Activated CD4-positive, alpha-beta T cell treated with anti-CD3 and anti-CD28 coated beads, Interleukin-2, amount 10 ng/mL, durations not matched to agents 24 days and 14 days (primary cell): Measurements from ENCODE around the gene NUMBL. TPM values are rescaled to one million over a fixed set of nuclear protein-coding genes. Genes with fewer than 3 reads are reported as not detected.

Experiments
- DNase-seq: peaks from one replicate; pipeline ENCODE4 v3.0.0; 2022
- H3K27ac Mint-ChIP-seq: one replicate; pipeline ENCODE4 v1.8.0; 2022; ENCODE audit warnings: mild to moderate bottlenecking, mixed read lengths
- H3K27me3 Mint-ChIP-seq: one replicate; pipeline ENCODE4 v1.8.0; 2022; ENCODE audit warnings: mixed read lengths
- H3K36me3 Mint-ChIP-seq: one replicate; pipeline ENCODE4 v1.8.0; 2022; ENCODE audit warnings: low read depth, mild to moderate bottlenecking, mixed read lengths
- H3K4me1 Mint-ChIP-seq: one replicate; pipeline ENCODE4 v1.8.0; 2021; ENCODE audit warnings: mixed read lengths
- H3K4me3 Mint-ChIP-seq: one replicate; pipeline ENCODE4 v1.8.0; 2022; ENCODE audit warnings: mild to moderate bottlenecking, moderate library complexity, mixed read lengths
- H3K9me3 Mint-ChIP-seq: one replicate; pipeline ENCODE4 v1.8.0; 2021; ENCODE audit warnings: mixed read lengths
- intact Hi-C: fragments of 100-400 bp; cut with micrococcal nuclease; formaldehyde crosslinking; loops from one replicate; pipeline ENCODE4 v1.15.1; 2023
- total RNA-seq: library from RNA; stranded (reverse); gene quantifications from 2 replicates; pipeline ENCODE4 v1.2.3, GENCODE V29; 2022

Gene NUMBL
- total RNA-seq, 1 donor from 2014 or later: 18.9 TPM

DNA sequence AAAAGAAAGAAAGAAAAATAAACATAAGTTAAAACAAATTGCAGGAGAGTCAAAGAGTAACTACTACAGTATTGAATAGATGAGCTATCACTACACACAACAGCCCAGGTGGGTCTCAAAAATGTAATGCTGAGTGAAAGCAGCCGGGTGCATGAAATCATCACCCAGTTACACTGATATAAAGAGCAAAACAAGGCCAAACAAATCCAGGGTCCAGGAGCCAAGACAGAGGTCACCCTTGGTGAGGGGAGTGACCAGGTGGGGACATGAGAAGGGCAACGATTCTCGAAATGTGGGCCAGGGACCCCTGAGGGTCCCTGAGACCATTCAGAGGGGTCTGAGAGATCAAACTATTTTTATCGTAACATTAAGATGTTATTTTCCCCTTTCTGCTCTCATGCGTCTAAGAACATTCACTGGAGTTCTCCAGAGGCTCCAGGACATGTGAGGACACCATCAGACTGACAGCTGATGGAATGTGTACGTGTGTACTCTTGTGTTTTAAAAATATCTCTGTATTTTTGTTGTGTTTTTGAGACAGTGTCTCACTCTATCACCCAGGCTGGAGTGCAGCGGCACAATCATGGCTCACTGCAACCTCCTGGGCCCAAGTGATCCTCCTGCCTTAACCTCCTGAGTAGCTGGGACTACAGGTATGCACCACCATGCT lies 15.6 kb upstream of the NUMBL start:
- peaks cover 5% of the 10 kb centered on the region for H3K4me1 Mint-ChIP-seq
- H3K36me3 Mint-ChIP-seq: peaks cover 45% of the 10 kb centered on the region
- H3K27ac Mint-ChIP-seq: no peak overlapping the region
- no peaks in the 10 kb centered on the region for H3K27me3 Mint-ChIP-seq
- H3K4me3 Mint-ChIP-seq: no peak overlapping the region
- DNase-seq: no peak
- intact Hi-C loops: no loop called here
- H3K9me3 Mint-ChIP-seq: no peaks in the 10 kb centered on the region

GRCh38 chr19:40705362-40705651 lies 14.9 kb upstream of the NUMBL start:
- no peaks in the 10 kb centered on the region for H3K9me3 Mint-ChIP-seq
- no peak for DNase-seq
- H3K4me3 Mint-ChIP-seq: no peak overlapping the region
- no peak overlapping the region for H3K27ac Mint-ChIP-seq
- peaks cover 42% of the 10 kb centered on the region for H3K36me3 Mint-ChIP-seq
- no peaks in the 10 kb centered on the region for H3K27me3 Mint-ChIP-seq
- intact Hi-C loops: no loop called here
- peaks cover 5% of the 10 kb centered on the region for H3K4me1 Mint-ChIP-seq

GRCh38 chr19:40704491-40705361 lies 14.3 kb upstream of the NUMBL start:
- intact Hi-C loops: no loop called here
- Mint-ChIP-seq H3K27ac (no peak overlapping the region), H3K4me3 (no peak overlapping the region), H3K9me3 (no peaks in the 10 kb centered on the region), H3K27me3 (no peaks in the 10 kb centered on the region), H3K36me3 (peaks cover 39% of the 10 kb centered on the region), H3K4me1 (peaks cover 5% of the 10 kb centered on the region)
- no peak for DNase-seq

- H3K9me3 Mint-ChIP-seq: no peaks in the 10 kb centered on the region
- intact Hi-C loops: no loop called here
- peak overlapping the region; percentile 17 for H3K27ac Mint-ChIP-seq
- no peak for DNase-seq
- no peak overlapping the region for H3K4me3 Mint-ChIP-seq
- peaks cover 34% of the 10 kb centered on the region for H3K36me3 Mint-ChIP-seq
- H3K4me1 Mint-ChIP-seq: peaks cover 2% of the 10 kb centered on the region
- H3K27me3 Mint-ChIP-seq: no peaks in the 10 kb centered on the region
Observed at GRCh38 chr19:40703029-40703755, 12.7 kb upstream of the NUMBL start.

DNA sequence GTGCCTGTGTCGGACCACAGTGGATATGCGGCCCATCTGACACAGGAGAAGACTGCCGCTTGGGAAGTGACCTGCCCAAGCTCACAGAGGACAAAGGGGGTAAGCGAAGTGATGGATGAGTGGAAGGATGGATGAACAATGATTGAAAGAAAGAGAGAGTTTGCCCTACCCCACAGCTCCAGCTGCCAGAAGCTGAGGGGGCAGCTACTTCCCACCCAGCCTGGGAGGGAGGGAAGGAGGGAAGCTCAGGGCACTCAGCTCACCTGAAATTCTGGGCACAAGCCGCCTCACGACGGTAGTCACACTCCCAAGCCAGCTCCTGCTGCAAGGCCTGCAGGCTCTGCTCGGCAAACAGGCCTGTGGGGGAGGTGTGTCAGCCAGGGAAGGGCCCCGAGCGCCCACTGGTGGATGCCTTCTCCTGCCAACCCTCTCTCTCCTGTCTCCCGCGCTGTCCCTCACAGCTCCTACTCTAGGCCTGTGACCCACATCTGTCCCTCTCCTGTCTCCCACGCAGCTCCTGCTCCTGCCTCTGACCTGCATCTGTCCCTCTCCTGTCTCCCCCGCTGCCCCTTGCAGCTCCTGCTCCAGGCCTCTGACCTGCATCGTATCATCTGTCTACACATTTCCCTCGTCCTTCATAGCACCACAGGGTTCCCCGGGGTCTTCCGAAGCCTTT lies 12.0 kb upstream of the NUMBL start:
- intact Hi-C loops: no loop called here
- Mint-ChIP-seq H3K4me1 (peaks cover 2% of the 10 kb centered on the region), H3K27ac (no peak overlapping the region), H3K9me3 (no peaks in the 10 kb centered on the region), H3K36me3 (peaks cover 32% of the 10 kb centered on the region), H3K27me3 (no peaks in the 10 kb centered on the region), H3K4me3 (no peak overlapping the region)
- no peak for DNase-seq

GRCh38 chr19:40701758-40702157 lies 11.3 kb upstream of the NUMBL start:
- intact Hi-C loops: no loop called here
- H3K36me3 Mint-ChIP-seq: peaks cover 32% of the 10 kb centered on the region
- no peak overlapping the region for H3K4me3 Mint-ChIP-seq
- DNase-seq: no peak
- no peak overlapping the region for H3K27ac Mint-ChIP-seq
- H3K4me1 Mint-ChIP-seq: peaks cover 2% of the 10 kb centered on the region
- no peaks in the 10 kb centered on the region for H3K9me3 Mint-ChIP-seq
- no peaks in the 10 kb centered on the region for H3K27me3 Mint-ChIP-seq

- Mint-ChIP-seq H3K9me3 (no peaks in the 10 kb centered on the region), H3K27me3 (no peaks in the 10 kb centered on the region), H3K4me3 (no peak overlapping the region), H3K27ac (no peak overlapping the region), H3K4me1 (no peaks in the 10 kb centered on the region), H3K36me3 (peaks cover 29% of the 10 kb centered on the region)
- DNase-seq: no peak
- intact Hi-C loops: no loop called here
Observed at GRCh38 chr19:40700083-40700482, 9.6 kb upstream of the NUMBL start.

GRCh38 chr19:40697007-40697406 lies 6.6 kb upstream of the NUMBL start:
- Mint-ChIP-seq H3K27ac (no peak overlapping the region), H3K4me1 (peaks cover 2% of the 10 kb centered on the region), H3K36me3 (peaks cover 15% of the 10 kb centered on the region), H3K9me3 (no peaks in the 10 kb centered on the region), H3K4me3 (no peak overlapping the region), H3K27me3 (no peaks in the 10 kb centered on the region)
- intact Hi-C loops: no loop called here
- no peak for DNase-seq

GRCh38 chr19:40695881-40696280 lies 5.4 kb upstream of the NUMBL start:
- H3K9me3 Mint-ChIP-seq: no peaks in the 10 kb centered on the region
- H3K27me3 Mint-ChIP-seq: no peaks in the 10 kb centered on the region
- H3K36me3 Mint-ChIP-seq: peaks cover 12% of the 10 kb centered on the region
- no peak overlapping the region for H3K27ac Mint-ChIP-seq
- peaks cover 4% of the 10 kb centered on the region for H3K4me1 Mint-ChIP-seq
- no peak overlapping the region for H3K4me3 Mint-ChIP-seq
- intact Hi-C loops: no loop called here
- no peak for DNase-seq

GRCh38 chr19:40693896-40694295 lies 3.4 kb upstream of the NUMBL start:
- no peak for DNase-seq
- Mint-ChIP-seq H3K36me3 (peaks cover 8% of the 10 kb centered on the region), H3K9me3 (no peaks in the 10 kb centered on the region), H3K27ac (no peak overlapping the region), H3K4me3 (no peak overlapping the region), H3K27me3 (no peaks in the 10 kb centered on the region), H3K4me1 (peaks cover 4% of the 10 kb centered on the region)
- intact Hi-C loops: no loop called here

DNA sequence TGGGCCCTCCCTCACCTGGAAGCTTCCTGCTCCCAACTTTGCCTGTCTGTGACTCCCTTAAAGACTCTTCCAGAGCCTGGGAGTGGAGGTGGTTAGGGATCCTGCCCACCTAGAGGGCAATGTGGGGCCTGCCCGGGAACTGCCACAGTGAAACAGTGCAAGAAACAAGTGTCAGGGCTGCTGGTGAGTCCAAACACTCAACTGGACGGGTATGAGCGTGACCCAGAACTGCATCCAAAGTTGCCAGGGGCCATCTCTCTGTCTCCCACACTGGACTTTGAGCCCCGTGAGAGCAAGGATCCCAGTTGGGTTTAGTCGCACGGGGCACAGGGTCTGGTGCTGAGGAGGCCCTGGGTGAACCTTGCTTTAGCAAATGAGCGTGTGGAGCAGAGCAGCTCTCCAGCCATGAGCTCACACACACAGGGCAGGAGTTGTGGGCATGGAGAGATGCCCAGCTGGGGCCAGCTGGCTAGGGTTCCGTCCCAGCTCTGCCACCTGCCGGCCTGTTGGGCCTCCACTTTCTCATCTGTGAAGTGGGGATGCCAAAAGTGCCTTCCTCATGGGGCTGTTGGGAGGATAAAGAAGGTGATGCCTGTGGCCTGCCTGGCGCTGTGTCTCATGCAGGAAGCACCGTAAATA lies 2.8 kb upstream of the NUMBL start:
- DNase-seq: no peak
- Mint-ChIP-seq H3K4me3 (no peak overlapping the region), H3K9me3 (no peaks in the 10 kb centered on the region), H3K36me3 (peaks cover 8% of the 10 kb centered on the region), H3K27ac (no peak overlapping the region), H3K27me3 (no peaks in the 10 kb centered on the region), H3K4me1 (peaks cover 4% of the 10 kb centered on the region)
- intact Hi-C loops: no loop called here

GRCh38 chr19:40692212-40692551 lies 1.7 kb upstream of the NUMBL start:
- peaks cover 4% of the 10 kb centered on the region for H3K4me1 Mint-ChIP-seq
- H3K27ac Mint-ChIP-seq: peak overlapping the region; percentile 59
- H3K27me3 Mint-ChIP-seq: no peaks in the 10 kb centered on the region
- no peaks in the 10 kb centered on the region for H3K9me3 Mint-ChIP-seq
- intact Hi-C loops: no loop called here
- no peak for DNase-seq
- no peak overlapping the region for H3K4me3 Mint-ChIP-seq
- peaks cover 8% of the 10 kb centered on the region for H3K36me3 Mint-ChIP-seq

DNA sequence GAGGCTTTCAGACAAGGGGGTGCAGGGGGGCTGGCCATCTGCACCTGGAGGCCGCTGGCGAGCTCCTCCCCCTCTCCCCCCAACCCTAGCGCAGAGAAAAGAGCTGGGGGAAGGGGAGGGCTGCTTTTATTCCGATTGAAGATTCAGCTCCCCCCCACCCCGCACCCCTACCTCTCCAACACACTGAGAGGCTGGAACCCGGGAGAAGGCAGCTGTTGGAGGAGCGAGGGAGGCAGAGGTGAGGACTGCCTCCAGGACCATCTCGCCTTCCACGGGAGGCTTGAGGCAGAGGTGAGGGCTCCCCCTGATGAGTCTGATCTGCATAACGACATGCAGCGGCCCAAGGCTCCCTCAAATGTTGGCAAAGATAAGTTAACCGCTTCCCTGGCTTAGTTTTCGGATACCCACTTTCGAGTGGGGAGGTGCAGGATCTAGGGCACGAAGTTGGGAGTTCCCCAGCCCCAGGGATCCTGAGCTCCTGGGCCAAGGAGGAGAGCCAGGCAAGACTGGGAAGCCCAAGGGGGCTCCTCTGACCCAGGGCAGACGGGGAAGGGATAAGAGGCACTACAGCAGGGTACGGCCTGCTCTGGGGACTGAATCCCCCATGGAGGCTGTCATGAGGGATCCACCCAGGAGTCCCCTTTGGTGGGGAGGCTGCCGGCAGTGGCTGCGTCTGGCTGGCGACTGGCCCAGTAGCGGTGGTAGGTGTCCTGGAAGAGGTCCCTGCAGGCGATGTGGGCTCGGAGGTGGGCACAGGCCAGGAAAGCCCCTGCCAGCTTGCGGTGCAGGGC lies 1.2 kb upstream of the NUMBL start:
- Mint-ChIP-seq H3K4me1 (peaks cover 4% of the 10 kb centered on the region), H3K36me3 (peaks cover 8% of the 10 kb centered on the region), H3K27me3 (no peaks in the 10 kb centered on the region), H3K4me3 (peak overlapping the region; percentile 91), H3K27ac (peak overlapping the region; percentile 94), H3K9me3 (no peaks in the 10 kb centered on the region)
- DNase-seq: peak; percentile 64
- intact Hi-C loops: loop anchor here (1.0 kb wide), 2 partner anchors 24 to 60 kb away; partner anchors contain the start of gene SNRPA
